NCI-H510A (cell line): Measurements from ENCODE around the gene SELENBP1.

Experiments
- DNase-seq: peaks from one replicate; lab custom pipeline; 2025; lab: John Stamatoyannopoulos, UW

The SELENBP1 gene

GRCh38 chr1:151343587-151343986 lies 28.9 kb downstream of the SELENBP1 start:
- DNase-seq, result no peak

- DNase-seq, result no peak
Measured at GRCh38 chr1:151342569-151342968, 29.9 kb downstream of the SELENBP1 start.

GRCh38 chr1:151342021-151342420 lies 30.5 kb downstream of the SELENBP1 start:
- no peak for DNase-seq

DNA sequence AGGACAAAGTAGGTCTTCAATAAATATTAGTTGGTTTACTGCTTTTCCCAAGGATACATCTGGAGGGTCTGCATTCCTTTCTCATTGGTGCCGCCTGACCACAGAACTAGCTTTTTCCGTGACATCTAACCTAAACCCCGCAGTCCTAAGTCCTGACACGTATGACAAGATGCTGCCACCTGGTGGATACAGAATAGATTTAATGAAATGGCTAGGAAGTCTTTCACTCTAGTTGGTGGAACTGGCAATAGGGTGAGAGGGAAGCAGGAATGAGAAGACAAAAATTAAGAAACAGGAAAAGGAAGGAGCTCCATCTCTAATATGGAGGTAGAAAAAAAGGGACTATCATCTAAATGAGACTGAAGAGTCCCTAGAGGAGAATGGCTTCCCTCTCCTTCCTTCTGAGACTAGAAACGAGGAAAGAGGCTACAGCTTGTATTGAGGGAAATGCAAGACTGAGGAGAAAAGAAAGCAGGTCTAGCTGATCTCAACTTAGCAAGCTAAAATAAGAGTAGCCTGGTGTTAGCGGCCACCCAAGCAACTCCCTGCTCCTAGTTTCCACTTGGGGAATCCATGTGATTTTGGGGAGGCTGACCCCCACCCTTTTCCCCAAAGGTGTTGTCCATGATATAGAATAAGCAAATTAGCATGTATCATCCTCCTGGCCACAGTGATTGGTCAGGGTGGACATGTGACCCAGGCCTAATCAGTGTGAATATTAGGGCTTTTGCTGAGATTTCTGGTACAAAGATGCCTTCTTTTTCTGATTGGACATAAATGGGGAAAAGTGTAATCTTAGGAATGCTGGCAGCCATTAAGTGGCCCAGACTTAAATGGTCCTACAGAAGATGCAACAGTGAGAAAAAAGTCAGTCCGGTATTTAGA lies 31.4 kb downstream of the SELENBP1 start:
- DNase-seq, result peak; percentile 66

DNA sequence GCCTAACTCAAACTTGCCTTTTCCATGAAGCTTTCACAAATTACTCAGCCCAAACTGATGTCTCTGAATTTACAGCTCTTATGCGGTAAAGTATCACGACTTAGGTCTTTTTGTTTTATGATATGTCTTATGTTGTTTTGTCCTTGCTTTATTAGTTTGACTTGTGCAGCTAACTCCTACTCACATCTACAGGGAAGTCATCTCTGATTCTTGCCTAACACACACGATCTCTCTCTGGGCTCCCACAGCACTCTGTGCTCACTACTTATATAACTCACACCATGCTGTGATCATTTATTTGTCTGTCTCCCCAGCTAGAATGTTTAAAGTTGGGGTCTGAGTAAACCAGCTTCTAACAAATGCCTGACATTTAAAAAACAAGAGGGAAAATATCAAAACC lies 35.9 kb downstream of the SELENBP1 start:
- no peak for DNase-seq

DNA sequence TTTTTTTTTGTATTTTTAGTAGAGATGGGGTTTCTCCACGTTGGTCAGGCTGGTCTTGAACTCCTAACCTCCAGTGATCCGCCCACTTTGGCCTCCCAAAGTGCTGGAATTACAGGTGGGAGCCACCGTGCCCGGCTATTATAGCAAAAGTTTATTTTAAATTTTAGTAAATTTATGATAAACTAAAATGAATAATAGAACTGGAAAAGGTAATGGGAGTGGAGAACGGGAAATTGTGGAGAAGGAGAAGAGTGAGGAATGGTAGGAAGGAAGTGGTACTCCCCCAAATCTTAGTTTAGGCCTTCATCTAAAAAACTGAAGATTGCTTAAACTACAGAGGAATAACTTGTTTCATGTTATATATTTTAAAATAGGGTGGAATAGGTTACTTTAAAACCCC lies 37.7 kb downstream of the SELENBP1 start:
- DNase-seq, result no peak

GRCh38 chr1:151327903-151328674 lies 44.4 kb downstream of the SELENBP1 start:
- DNase-seq, result peak; percentile 11

DNA sequence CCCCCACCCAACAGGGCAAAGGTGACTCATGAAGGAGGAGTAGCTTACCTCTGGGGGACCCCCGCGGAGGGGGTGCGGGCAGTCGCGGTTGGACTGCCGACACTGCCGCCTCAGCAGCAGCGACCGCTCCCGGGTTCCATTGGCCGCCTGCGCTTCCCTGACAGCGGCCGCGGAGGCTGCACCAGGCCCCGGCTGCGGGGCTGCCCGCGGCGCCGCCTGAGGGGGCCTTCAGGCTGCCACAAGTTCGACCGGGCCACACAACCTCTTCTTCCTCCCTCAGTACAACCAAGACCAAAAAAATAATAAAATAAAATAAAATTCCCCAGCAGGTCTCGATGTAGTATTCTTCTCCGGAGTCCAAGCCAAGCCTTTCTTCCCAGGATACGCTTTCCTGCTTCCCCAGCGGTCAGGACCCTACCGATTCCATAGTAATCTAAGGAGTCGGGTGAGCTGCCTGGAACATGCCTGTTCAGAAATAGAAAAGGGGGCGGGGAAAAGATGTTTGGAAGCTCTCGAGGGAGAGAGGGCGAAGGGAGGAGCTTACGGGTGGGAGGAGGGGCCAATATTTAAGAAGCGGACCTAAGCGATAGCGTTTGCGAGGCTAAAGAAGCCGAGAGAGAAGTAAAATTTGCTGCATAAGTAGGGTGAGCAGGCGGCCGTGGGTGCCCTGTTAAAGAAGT lies 45.1 kb downstream of the SELENBP1 start, which contains the start of gene PI4KB:
TSS of gene PI4KB (minus strand) at position 194 of the 680 bp plus-strand sequence. CDS start 10,935 bp downstream, outside the sequence.
- peak; percentile 97 for DNase-seq

GRCh38 chr1:151326619-151327222 lies 45.8 kb downstream of the SELENBP1 start:
- no peak for DNase-seq

DNA sequence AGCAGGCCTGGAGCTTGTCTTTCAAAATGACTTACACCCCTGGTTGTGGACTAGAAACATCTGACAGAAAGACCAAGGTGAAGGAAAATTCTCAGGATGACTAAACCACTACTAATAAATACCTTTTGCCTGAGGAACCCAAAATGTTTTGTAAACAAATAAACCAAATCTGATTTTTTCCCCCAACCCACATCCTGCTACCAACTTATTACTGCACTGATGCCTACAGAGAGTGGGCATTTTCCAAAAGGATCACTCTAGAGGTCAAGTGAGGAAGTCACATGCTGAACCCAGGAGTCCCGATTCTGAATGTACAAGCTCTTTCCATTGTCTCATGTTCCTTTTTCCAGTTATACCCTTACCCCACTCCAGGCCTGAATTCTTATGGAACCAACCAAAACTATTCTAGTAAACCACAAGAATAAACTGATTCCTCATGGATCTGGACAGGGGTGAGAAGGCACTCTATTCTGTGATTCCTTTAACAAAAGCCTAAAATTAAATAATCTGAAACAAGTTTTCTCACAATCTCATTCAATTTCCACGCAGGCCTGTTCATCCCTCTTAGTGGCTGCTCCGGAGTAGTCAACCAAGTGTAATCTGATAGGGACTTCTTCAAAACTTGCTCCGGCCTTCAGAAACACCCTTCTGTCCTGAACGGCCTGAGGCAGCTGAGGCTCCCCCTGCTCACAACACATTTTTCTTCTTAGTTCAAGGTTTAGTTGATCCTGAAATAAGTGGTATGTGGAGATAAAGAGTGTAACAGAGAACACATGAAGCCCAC lies 46.7 kb downstream of the SELENBP1 start:
- DNase-seq, result no peak

- no peak for DNase-seq
Measured at GRCh38 chr1:151325231-151325630, 47.3 kb downstream of the SELENBP1 start.

GRCh38 chr1:151324390-151324930 lies 48.0 kb downstream of the SELENBP1 start:
- no peak for DNase-seq

DNA sequence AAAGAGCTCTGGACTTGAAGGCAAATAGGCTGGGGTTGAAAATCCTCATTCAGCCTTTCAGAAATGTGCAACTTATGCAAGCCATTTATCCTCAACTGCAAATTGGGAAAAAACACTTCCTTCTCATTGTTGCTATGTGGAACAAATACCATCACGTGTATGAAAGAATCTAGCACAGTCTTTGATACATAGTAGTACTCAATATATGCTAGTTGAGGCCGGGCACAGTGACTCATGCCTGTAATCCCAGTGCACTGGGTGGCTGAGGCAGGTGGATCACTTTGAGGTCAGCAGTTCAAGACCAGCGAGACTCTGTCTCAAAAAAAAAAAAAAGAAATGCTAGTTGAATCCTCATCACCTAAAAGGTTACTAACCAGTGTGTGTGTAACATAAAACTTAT lies 53.5 kb downstream of the SELENBP1 start:
- no peak for DNase-seq

- DNase-seq, result no peak
Measured at GRCh38 chr1:151315565-151316235, 56.8 kb downstream of the SELENBP1 start.
